Loucy (cell line): ENCODE results near the gene MTPN.

Source experiments
- EZH2phosphoT487 ChIP-seq: fragments of 200-600 bp; IDR thresholded peaks from 2 replicates; pipeline ENCODE4 v1.6.1; 2018; ENCODE audit warnings: antibody characterized with exemption, mild to moderate bottlenecking, moderate library complexity, borderline replicate concordance
- TF ChIP-seq, protein P1 (sequence below): fragments of 200-600 bp; sonication (generic); conservative IDR thresholded peaks from 2 replicates; pipeline ENCODE4 v1.5.1; 2014; ENCODE audit warnings: mild to moderate bottlenecking, antibody characterized with exemption, low read length

DNA sequence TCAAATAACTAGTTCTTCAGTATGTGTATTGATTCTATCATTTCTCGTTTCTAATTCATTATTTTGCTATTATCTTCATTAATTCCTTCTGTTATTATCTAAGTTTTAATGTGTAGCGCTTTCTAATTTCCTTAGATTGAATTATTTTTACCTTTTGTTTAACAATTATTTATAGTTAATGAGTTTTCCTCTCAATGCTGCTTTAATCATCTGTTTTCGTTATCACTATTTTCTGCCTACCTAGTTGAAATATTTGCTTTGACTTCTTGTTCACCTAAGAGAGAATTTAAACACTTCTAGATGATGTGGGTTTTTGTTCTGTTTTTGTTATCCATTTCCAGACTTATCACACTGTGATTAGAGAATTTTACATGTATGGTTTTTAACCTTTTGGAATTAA lies 37.5 kb upstream of the MTPN start:
- TF ChIP-seq, protein P1, sequence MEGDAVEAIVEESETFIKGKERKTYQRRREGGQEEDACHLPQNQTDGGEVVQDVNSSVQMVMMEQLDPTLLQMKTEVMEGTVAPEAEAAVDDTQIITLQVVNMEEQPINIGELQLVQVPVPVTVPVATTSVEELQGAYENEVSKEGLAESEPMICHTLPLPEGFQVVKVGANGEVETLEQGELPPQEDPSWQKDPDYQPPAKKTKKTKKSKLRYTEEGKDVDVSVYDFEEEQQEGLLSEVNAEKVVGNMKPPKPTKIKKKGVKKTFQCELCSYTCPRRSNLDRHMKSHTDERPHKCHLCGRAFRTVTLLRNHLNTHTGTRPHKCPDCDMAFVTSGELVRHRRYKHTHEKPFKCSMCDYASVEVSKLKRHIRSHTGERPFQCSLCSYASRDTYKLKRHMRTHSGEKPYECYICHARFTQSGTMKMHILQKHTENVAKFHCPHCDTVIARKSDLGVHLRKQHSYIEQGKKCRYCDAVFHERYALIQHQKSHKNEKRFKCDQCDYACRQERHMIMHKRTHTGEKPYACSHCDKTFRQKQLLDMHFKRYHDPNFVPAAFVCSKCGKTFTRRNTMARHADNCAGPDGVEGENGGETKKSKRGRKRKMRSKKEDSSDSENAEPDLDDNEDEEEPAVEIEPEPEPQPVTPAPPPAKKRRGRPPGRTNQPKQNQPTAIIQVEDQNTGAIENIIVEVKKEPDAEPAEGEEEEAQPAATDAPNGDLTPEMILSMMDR = no peak
- no peak for TF ChIP-seq EZH2phosphoT487
